Erythroblast (primary cell): Measurements from ENCODE around the gene LGALS9.

Source experiments
- GATA1 ChIP-seq: IDR thresholded peaks from 2 replicates; pipeline ENCODE4 v1.6.1; 2011; ENCODE audit warnings: low read depth, mild to moderate bottlenecking, control low read depth, low read length, moderate library complexity
- POLR2A ChIP-seq: IDR thresholded peaks from 2 replicates; pipeline ENCODE4 v1.6.1; 2011; ENCODE audit warnings: mild to moderate bottlenecking, low read length

DNA sequence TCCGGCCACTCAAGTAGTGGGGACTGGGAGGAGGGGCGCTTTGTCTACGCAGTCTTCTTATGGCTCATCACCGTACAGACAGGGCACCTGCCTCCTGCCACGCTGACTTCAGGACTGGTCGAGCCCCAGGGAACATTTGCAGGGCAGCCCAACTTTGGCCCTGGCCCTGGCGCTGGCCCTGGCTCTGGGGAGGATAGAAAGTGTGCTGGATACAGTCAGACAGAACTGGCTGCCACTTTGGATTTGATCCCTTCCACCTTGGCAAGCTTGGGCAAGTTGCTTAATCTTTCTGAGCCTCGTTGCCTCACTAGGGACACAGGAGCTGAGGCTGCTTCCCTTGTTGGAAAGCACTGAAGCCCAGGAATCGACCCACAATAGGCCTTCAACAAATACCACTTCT is 13.6 kb downstream of the LGALS9 start:
- TF ChIP-seq POLR2A = no peak
- TF ChIP-seq GATA1 = no peak
